GM06990 (cell line): ENCODE data around the gene NAGA.

Experiments used
- DNase-seq: peaks from one replicate; pipeline ENCODE4 v3.0.0-alpha.2; 2011; ENCODE audit not compliant: insufficient read length; ENCODE audit errors: extremely low read depth
- H3K27me3 ChIP-seq: replicated peaks from 2 replicates; pipeline ENCODE4 v1.6.0; 2011; ENCODE audit warnings: low read length; ENCODE audit not compliant: control insufficient read depth, insufficient read depth
- H3K36me3 ChIP-seq: 2 replicates; pipeline ENCODE4 v1.5.1; 2011; ENCODE audit warnings: low read length; ENCODE audit not compliant: control insufficient read depth, insufficient read depth
- H3K4me3 ChIP-seq: replicated peaks from 2 replicates; pipeline ENCODE4 v1.5.1; 2011; ENCODE audit warnings: low read depth, mild to moderate bottlenecking, control low read depth, low read length
- TF ChIP-seq, protein P1 (sequence below): IDR thresholded peaks from 2 replicates; pipeline ENCODE4 v1.5.1; 2011; ENCODE audit warnings: low read length, control low read depth, mild to moderate bottlenecking, inconsistent platforms; ENCODE audit not compliant: insufficient read depth, poor library complexity, severe bottlenecking

The NAGA gene

DNA sequence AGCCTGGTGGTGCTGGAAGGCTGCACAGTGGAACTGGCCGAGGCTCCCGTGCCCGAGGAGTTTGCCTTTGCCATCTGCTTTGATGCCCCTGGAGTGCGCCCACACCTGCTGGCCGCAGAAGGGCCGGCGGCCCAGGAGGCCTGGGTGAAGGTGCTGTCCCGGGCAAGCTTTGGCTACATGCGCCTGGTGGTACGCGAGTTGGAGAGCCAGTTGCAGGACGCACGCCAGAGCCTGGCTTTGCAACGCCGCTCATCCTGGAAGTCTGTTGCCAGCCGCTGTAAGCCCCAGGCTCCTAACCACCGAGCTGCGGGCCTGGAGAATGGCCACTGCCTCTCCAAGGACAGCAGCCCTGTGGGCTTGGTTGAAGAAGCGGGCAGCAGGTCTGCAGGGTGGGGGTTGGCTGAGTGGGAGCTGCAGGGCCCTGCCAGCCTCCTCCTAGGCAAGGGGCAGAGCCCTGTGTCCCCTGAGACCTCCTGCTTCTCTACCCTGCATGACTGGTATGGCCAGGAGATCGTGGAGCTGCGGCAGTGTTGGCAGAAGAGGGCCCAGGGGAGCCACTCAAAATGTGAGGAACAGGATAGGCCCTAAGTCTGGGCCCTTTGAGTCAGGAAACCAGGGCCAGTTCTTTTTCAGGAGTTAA is 7.0 kb upstream of the NAGA start:
- no peak for DNase-seq
- H3K4me3 ChIP-seq: no peak overlapping the region
- TF ChIP-seq, protein P1, sequence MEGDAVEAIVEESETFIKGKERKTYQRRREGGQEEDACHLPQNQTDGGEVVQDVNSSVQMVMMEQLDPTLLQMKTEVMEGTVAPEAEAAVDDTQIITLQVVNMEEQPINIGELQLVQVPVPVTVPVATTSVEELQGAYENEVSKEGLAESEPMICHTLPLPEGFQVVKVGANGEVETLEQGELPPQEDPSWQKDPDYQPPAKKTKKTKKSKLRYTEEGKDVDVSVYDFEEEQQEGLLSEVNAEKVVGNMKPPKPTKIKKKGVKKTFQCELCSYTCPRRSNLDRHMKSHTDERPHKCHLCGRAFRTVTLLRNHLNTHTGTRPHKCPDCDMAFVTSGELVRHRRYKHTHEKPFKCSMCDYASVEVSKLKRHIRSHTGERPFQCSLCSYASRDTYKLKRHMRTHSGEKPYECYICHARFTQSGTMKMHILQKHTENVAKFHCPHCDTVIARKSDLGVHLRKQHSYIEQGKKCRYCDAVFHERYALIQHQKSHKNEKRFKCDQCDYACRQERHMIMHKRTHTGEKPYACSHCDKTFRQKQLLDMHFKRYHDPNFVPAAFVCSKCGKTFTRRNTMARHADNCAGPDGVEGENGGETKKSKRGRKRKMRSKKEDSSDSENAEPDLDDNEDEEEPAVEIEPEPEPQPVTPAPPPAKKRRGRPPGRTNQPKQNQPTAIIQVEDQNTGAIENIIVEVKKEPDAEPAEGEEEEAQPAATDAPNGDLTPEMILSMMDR: no peak
- H3K36me3 ChIP-seq: peaks cover 2% of the 10 kb centered on the region; the same call in 1 of the 2 replicates
- H3K27me3 ChIP-seq: no peaks in the 10 kb centered on the region

DNA sequence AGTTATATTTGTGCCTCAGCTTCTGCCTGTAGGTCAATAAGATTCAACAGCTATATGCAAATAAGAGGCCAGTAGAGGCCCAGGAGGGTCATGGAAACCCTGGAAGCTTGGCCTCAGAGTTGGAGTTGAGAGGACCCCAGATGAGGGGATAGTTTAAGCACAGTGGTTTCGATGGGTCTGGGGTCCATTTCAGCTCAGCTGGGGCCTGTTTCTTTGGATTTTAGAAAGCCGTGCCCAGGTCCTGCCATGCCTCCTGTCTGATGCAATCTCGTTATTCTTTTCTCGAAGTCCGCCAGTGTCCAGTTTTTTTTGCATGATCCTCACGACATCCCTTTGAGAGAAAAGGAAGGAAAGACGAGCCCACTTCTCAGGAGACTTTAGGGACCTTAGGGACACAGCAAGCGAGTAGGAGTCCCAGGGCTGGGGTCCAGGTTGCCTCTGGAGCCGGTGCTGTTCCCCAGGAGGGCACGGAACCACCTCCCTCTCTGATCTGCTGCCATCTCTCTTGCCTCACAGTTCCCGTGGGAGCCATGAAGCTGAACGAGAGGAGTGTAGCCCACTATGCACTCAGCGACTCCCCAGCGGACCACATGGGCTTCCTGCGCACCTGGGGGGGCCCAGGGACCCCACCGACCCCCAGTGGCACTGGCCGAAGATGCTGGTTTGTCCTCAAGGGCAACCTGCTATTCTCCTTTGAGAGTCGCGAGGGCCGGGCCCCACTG is 6.3 kb upstream of the NAGA start:
- no peaks in the 10 kb centered on the region for H3K27me3 ChIP-seq
- DNase-seq: no peak
- TF ChIP-seq, protein P1: no peak
- H3K4me3 ChIP-seq: no peak overlapping the region
- H3K36me3 ChIP-seq: no peaks in the 10 kb centered on the region; the same call in 1 of the 2 replicates

DNA sequence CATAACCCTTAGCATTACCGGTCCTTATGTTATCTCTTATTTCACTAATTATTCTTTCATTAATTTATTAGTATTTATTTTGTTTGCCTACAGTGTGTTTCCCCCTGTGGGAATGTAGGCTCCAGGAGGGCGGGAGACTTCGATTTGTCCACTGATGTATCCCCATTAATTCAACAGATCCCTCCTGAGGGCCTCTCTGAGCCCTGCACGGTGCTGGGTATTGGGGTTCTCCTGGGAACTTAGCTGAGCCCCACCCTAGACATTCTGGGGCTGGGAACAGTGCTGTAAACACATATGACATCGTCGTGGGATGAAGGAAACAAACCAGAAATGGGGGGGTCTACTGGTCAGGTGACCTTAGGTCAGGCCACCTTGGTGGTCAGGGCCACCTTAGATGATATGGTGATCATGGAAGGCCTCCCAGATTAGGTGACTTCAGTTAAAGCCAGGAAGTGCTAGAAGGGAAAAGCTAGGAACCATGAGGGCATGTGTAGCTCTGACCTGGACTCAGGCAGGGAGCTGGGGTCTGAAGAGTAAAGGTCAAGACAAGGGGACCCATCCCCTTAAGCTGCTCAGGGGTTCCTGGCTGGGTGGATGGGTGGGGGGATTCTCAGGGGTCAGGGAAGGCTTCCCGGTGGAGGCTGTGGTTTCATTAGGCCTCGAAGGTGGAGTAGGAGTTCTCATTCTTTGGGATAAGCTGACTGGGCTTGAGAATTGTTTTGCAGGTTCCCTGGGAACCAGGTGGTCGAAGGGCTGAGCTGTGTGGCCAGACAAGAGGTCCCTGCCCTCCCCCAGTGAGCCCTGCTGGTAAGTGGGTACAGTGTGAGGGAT is 4.4 kb upstream of the NAGA start:
- TF ChIP-seq, protein P1: no peak

DNA sequence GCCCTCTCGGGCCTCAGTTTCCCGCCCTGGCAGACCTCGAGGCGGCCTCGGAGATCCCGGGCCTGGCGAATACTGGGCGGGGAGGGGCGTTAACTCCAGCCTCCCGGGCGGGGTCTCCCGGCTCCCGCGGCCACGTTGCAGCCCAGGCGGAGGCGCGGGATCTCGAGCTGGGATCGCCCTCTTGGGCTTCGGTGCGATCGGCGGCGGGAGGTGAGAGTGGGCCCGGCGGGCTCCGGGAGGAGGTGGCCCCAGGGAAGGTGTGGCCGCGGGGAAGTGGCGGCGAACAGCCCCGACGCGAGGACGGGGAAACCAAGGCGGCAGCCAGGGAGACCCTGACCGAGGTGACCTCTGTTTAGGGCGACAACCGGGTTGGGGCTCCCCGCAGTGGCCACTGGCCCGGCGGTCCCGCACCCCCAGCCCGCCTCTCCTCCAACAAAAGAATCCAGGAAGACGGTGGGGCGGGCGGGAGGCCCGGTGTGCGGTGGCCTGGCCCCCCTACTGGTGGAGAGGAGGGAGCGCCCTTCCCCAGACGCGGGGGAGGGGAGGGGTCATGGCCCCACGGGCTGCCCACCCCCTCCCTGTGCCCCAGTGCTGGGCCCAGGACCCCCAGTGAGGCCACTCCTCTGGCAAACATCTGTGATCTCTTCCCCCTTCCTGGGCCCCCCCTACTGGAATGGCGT is 3.7 kb upstream of the NAGA start, which contains the start of gene PHETA2:
PHETA2 (plus strand) TSS at position 117 of the 680 bp plus-strand sequence. CDS start 3,046 bp downstream, outside the sequence.
- peak; percentile 69 for DNase-seq
- Histone ChIP-seq H3K36me3 (no peaks in the 10 kb centered on the region), H3K27me3 (no peaks in the 10 kb centered on the region), H3K4me3 (peak within 1 kb of the TSS; percentile 51)
- TF ChIP-seq, protein P1: peak; percentile 59

More for the DNA sequence above, 4.4 kb upstream of the NAGA start:
- Histone ChIP-seq H3K4me3 (no peak overlapping the region), H3K27me3 (no peaks in the 10 kb centered on the region), H3K36me3 (no peaks in the 10 kb centered on the region)
- DNase-seq: no peak

DNA sequence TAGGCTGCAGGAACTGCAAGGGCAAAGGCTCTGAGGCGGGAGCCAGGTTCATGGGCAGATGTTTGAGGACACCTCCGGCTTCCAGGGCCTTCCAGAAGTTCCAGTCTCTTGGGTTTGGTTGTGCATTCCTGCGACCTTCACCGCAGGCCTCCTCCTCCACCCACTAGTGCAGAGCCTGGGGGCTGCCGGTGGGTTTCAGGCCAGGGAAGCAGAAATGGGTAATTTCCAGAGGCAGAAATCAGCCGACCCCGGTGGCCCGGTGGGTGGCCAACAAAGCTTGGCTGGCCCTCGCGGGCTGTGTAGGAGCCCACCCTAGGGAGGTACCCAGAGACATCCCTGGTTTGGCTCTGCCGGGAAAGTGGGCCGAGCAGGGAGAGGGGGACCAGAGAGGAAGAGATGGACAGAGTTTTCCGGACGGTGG is 3.0 kb upstream of the NAGA start:
- TF ChIP-seq, protein P1: no peak
- Histone ChIP-seq H3K4me3 (no peak overlapping the region), H3K36me3 (no peaks in the 10 kb centered on the region), H3K27me3 (no peaks in the 10 kb centered on the region)
- DNase-seq: no peak
